HCT116 (cell line): ENCODE results near the gene ZNF780A.

Experiments
- SIN3A ChIP-seq: IDR thresholded peaks from 2 replicates; pipeline ENCODE4 v1.6.1; 2012; ENCODE audit warnings: low read depth
- ZNF274 ChIP-seq: fragments of 200-500 bp; sonication (Bioruptor generic); IDR thresholded peaks from 2 replicates; pipeline ENCODE4 v1.6.1; 2014; ENCODE audit warnings: mild to moderate bottlenecking, low read depth, low read length, inconsistent platforms
- TF ChIP-seq, protein P1 (sequence below), 3 experiments: fragments of 200-600 bp in 1 of 3; sonication (generic) in 1 of 3; IDR thresholded peaks in 2 of 3; conservative IDR thresholded peaks in 1 of 3; 2 replicates each; pipeline ENCODE4 v1.5.1; 2012 to 2017; ENCODE audit warnings: low read depth in 2 of 3, low read length in 2 of 3, antibody characterized with exemption in 1 of 3, borderline replicate concordance in 1 of 3, control low read depth in 1 of 3, mild to moderate bottlenecking in 1 of 3, mixed read lengths in 1 of 3, mixed run types in 1 of 3, moderate library complexity in 1 of 3; ENCODE audit not compliant: insufficient read depth in 1 of 3

DNA sequence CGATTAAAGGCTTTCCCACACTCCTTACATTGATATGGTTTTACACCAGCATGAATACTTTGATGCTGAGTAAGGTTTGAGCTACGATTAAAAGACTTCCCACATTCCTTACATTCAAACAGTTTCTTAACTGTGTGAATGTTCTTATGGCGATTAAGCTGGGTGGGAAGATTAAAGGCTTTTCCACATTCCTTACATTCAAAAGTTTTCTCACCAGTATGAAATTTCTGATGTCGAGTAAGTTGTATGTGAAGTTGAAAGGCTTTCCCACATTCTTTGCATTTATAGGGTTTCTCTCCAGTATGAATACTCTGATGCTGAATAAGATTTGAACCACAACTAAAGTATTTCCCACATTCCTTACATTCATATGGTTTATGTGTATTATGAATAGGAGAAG, 54.7 kb downstream of the ZNF780A start:
- TF ChIP-seq SIN3A (no peak), ZNF274 (no peak)
- TF ChIP-seq, protein P1, sequence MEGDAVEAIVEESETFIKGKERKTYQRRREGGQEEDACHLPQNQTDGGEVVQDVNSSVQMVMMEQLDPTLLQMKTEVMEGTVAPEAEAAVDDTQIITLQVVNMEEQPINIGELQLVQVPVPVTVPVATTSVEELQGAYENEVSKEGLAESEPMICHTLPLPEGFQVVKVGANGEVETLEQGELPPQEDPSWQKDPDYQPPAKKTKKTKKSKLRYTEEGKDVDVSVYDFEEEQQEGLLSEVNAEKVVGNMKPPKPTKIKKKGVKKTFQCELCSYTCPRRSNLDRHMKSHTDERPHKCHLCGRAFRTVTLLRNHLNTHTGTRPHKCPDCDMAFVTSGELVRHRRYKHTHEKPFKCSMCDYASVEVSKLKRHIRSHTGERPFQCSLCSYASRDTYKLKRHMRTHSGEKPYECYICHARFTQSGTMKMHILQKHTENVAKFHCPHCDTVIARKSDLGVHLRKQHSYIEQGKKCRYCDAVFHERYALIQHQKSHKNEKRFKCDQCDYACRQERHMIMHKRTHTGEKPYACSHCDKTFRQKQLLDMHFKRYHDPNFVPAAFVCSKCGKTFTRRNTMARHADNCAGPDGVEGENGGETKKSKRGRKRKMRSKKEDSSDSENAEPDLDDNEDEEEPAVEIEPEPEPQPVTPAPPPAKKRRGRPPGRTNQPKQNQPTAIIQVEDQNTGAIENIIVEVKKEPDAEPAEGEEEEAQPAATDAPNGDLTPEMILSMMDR (IDR thresholded peaks at IDR 0.05 in 2 of 3, conservative IDR thresholded peaks at IDR 0.05 in 1 of 3; ENCODE audit: borderline replicate concordance in 1 of 3, insufficient read depth in 1 of 3, low read depth in 2 of 3, low read length in 2 of 3) = no peak
